Hepatocyte (in vitro differentiated cells): Measurements from ENCODE around the gene FIBCD1. TPM values are rescaled to one million over a fixed set of nuclear protein-coding genes. Genes with fewer than 3 reads are reported as not detected.

Experiments used
- DNase-seq: peaks from one replicate; pipeline ENCODE4 v3.0.0-alpha.2; 2016; ENCODE audit warnings: low spot score
- H2AFZ ChIP-seq: fragments of 200-600 bp; sonication (generic); 2 replicates; pipeline ENCODE4 v1.6.0; 2016; ENCODE audit warnings: antibody characterized with exemption, mild to moderate bottlenecking
- H3K27ac ChIP-seq: fragments of 200-600 bp; sonication (generic); 2 replicates; pipeline ENCODE4 v1.5.1; 2016; ENCODE audit warnings: mild to moderate bottlenecking
- H3K27me3 ChIP-seq: fragments of 200-600 bp; sonication (generic); 2 replicates; pipeline ENCODE4 v1.6.1; 2016
- H3K36me3 ChIP-seq: fragments of 200-600 bp; sonication (generic); replicated peaks from 2 replicates; pipeline ENCODE4 v1.5.1; 2016; ENCODE audit warnings: low read depth; ENCODE audit not compliant: insufficient read depth
- H3K4me1 ChIP-seq: fragments of 200-600 bp; sonication (generic); 2 replicates; pipeline ENCODE4 v1.5.1; 2016; ENCODE audit warnings: mild to moderate bottlenecking, moderate library complexity; ENCODE audit not compliant: insufficient read depth
- H3K4me2 ChIP-seq: fragments of 200-600 bp; sonication (generic); 2 replicates; pipeline ENCODE4 v1.6.0; 2016
- H3K4me3 ChIP-seq: fragments of 200-600 bp; sonication (generic); 2 replicates; pipeline ENCODE4 v1.5.1; 2016; ENCODE audit warnings: mild to moderate bottlenecking
- H3K79me2 ChIP-seq: fragments of 200-600 bp; sonication (generic); 2 replicates; pipeline ENCODE4 v1.6.0; 2017; ENCODE audit warnings: mild to moderate bottlenecking
- H3K9me2 ChIP-seq: fragments of 200-600 bp; sonication (generic); replicated peaks from 2 replicates; pipeline ENCODE4 v1.6.0; 2017; ENCODE audit warnings: mild to moderate bottlenecking; ENCODE audit not compliant: insufficient read depth
- H3K9me3 ChIP-seq: fragments of 200-600 bp; sonication (generic); 2 replicates; pipeline ENCODE4 v1.5.1; 2016; ENCODE audit warnings: low read depth, mild to moderate bottlenecking
- H4K20me1 ChIP-seq: fragments of 200-600 bp; sonication (generic); 2 replicates; pipeline ENCODE4 v1.6.0; 2016; ENCODE audit warnings: mild to moderate bottlenecking; ENCODE audit not compliant: insufficient read depth, poor library complexity, severe bottlenecking
- EZH2 ChIP-seq: fragments of 200-600 bp; sonication (generic); IDR thresholded peaks from 2 replicates; pipeline ENCODE4 v1.6.1; 2016; ENCODE audit warnings: antibody characterized with exemption, mild to moderate bottlenecking, borderline replicate concordance
- EZH2phosphoT487 ChIP-seq: fragments of 200-600 bp; sonication (generic); IDR thresholded peaks from one replicate; pipeline ENCODE4 v1.6.1; 2018; ENCODE audit warnings: antibody characterized with exemption, mild to moderate bottlenecking, low read depth, moderate library complexity; ENCODE audit not compliant: unreplicated experiment, severe bottlenecking
- WGBS: methylation state at CpG from one replicate; pipeline ENCODE4 v1.1.6; 2016; ENCODE audit warnings: low lambda C conversion rate; ENCODE audit errors: missing lambda C conversion rate; 5-methylcytosine and 5-hydroxymethylcytosine counted together
- polyA plus RNA-seq: library from polyadenylated mRNA; unstranded; fragments of >200 nt; fragmentation: Nextera tagmentation; extraction: Ambion mirVana; gene quantifications from 2 replicates; pipeline ENCODE4 v1.2.1, GENCODE V29; 2016
- total RNA-seq: library from RNA; depleted of rRNA; stranded (reverse); fragments of >200 nt; gene quantifications from 2 replicates; pipeline ENCODE4 v1.2.3, GENCODE V29; 2014
- TF ChIP-seq, protein P1 (sequence below): fragments of 200-600 bp; sonication (generic); IDR thresholded peaks from 2 replicates; pipeline ENCODE4 v1.5.1; 2016; ENCODE audit warnings: antibody characterized with exemption, mild to moderate bottlenecking; ENCODE audit not compliant: poor library complexity

The FIBCD1 gene
- total and polyA plus RNA-seq, 2 experiments from 2014 or later = 0.33 TPM; not detected in 1

DNA sequence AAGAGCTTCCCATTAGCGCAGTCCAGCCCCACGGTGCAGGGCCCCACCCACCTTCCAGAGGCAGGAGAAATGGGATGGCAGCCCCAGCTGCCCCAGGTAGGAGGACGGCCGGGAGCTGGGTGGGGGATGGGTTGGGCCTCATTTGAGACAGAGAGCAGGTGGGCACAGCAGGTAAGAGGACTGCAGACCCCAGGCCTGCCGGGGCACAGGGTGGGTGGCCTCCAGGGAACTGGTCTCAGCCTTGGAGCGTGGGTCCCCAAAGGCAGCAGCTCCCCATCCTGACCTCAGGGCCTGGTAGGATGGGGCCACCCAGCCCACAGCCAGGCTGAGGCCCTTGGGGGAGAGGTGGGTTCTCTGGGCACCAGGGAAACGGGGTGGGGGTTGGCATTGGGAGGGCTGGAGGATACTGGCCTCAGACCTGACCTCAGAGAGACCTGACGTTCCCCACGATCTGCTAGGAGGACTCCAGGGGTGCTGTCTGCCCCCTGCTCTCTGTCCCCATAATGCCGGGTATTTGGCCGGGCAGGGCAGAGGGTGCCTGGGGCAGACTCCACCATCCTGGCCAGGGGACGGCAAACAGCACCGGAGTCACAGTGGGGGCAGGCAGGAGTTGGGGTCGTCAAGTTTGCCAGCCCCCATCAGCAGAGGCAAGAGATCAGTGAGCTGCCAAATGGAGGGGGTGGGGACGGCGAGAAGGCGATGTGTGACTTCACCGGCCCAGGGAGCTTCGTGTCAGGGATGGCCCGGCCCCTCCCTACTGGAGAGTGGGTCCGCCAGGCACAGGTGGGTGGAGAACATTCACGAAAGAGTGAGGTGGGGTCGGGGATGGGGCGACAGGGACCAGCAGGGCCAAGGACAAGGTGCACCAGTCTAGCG, 35.6 kb downstream of the FIBCD1 start:
- no peak for DNase-seq
- Histone ChIP-seq H3K9me2 (no peaks in the 10 kb centered on the region), H4K20me1 (no peaks in the 10 kb centered on the region), H3K27me3 (no peaks in the 10 kb centered on the region), H3K4me3 (no peak overlapping the region), H2AFZ (no peak overlapping the region), H3K4me2 (no peak overlapping the region), H3K36me3 (no peaks in the 10 kb centered on the region), H3K9me3 (no peaks in the 10 kb centered on the region), H3K79me2 (no peaks in the 10 kb centered on the region), H3K4me1 (no peaks in the 10 kb centered on the region), H3K27ac (no peak overlapping the region)
- WGBS = 88% methylated on average over 24 of the region's 25 CpGs
- TF ChIP-seq, protein P1, sequence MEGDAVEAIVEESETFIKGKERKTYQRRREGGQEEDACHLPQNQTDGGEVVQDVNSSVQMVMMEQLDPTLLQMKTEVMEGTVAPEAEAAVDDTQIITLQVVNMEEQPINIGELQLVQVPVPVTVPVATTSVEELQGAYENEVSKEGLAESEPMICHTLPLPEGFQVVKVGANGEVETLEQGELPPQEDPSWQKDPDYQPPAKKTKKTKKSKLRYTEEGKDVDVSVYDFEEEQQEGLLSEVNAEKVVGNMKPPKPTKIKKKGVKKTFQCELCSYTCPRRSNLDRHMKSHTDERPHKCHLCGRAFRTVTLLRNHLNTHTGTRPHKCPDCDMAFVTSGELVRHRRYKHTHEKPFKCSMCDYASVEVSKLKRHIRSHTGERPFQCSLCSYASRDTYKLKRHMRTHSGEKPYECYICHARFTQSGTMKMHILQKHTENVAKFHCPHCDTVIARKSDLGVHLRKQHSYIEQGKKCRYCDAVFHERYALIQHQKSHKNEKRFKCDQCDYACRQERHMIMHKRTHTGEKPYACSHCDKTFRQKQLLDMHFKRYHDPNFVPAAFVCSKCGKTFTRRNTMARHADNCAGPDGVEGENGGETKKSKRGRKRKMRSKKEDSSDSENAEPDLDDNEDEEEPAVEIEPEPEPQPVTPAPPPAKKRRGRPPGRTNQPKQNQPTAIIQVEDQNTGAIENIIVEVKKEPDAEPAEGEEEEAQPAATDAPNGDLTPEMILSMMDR = no peak
- TF ChIP-seq EZH2phosphoT487 = no peak
- TF ChIP-seq EZH2 = no peak

DNA sequence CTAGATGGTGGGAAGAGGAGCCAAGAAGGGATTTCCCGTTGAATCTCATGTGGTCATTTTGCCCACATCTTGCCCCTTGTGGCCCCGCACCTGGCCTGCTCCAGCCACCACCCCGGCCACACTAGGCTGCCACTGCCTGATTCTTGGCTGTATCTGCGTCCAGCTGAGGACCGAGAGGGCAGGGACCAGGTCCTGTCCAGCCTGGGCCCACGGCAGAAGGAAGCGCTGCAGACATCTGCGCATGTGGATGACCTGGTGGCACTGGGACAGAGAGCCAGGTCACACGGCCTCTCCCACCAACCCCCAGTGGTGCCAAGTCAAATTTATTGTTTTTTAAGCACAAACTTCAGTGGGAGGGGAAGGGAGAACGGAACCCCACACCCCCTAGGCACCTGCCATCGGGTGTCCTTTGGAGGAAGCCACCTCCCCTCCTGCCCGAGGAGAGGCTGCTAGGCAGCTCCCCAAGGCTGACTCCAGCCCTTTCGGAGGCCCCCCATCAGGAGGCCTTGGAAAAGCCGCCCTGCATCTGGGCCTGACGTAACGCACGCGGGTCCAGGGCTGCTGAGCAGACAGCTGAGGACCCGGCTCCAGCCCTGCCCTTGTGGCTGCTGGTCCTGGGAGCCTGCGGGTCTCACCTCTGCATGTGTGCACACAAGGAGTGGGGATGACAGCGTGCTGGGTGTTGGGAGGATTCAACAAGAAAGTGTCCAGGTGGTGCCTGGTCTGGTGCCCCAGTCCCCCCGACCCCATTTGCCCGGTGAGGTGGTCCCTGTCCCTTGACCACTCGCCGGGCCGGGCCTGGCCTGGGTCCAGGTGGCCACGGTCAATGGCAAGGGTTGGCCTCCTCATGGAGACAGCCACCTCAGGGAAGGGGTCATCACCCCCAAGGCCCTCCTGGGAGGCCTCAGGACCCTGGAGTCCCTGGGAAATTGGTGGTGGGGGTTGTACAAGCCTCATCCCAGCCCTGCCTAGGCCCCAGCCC, 36.6 kb downstream of the FIBCD1 start:
- Histone ChIP-seq H3K9me2 (no peaks in the 10 kb centered on the region), H4K20me1 (no peaks in the 10 kb centered on the region), H3K4me2 (no peak overlapping the region), H3K4me1 (no peaks in the 10 kb centered on the region), H3K36me3 (no peaks in the 10 kb centered on the region), H3K79me2 (no peaks in the 10 kb centered on the region), H3K27ac (no peak overlapping the region), H3K27me3 (no peaks in the 10 kb centered on the region), H2AFZ (no peak overlapping the region), H3K9me3 (no peaks in the 10 kb centered on the region), H3K4me3 (no peak overlapping the region)
- TF ChIP-seq EZH2 (no peak), EZH2phosphoT487 (no peak)
- TF ChIP-seq, protein P1 = no peak
- WGBS = 88% methylated on average over 27 of the region's 27 CpGs
- DNase-seq = no peak

DNA sequence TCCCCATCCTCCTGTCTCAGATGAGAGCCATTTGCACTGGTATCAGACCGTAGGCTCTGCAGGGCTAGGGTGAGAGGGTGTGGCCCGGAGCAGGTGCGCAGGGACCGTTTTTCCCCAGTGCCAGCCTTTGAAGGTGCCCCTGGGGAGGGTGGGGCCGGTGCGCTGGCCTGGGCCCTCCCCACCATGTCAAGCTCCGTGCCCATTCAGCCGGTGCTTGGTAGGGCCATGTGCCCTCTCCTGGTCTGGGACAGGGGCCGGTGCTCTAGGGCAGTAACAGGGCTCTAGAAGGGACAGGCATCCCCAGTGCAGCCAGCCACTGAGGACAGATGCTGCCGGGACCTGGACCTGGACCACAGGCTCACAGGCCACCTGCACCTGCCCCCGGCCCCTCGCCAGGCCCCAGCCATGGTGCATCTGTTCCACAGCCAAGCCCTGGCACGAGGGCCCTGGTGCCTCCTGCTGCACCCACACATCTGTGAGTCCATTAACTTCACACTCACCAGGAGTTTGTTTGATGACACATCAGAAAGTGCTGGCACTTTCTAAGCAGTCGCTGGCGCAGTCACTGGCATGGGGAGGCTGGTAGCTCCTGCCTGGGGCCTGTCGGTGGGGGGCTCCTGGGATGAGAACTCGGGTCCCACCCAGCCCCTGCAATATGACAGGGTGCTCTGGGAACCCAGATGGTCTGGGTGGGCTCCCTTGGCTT, 37.4 kb downstream of the FIBCD1 start:
- H3K79me2 ChIP-seq = no peaks in the 10 kb centered on the region
- 91% methylated on average over 17 of the region's 17 CpGs for WGBS
- no peaks in the 10 kb centered on the region for H3K27me3 ChIP-seq
- no peak overlapping the region for H3K27ac ChIP-seq
- no peaks in the 10 kb centered on the region for H3K9me2 ChIP-seq
- no peaks in the 10 kb centered on the region for H3K9me3 ChIP-seq
- H4K20me1 ChIP-seq = no peaks in the 10 kb centered on the region
- H3K36me3 ChIP-seq = no peaks in the 10 kb centered on the region
- H3K4me1 ChIP-seq = no peaks in the 10 kb centered on the region
- no peak overlapping the region for H2AFZ ChIP-seq
- H3K4me3 ChIP-seq = no peak overlapping the region
- no peak for DNase-seq
- TF ChIP-seq, protein P1 = no peak
- no peak for TF ChIP-seq EZH2
- no peak for TF ChIP-seq EZH2phosphoT487
- no peak overlapping the region for H3K4me2 ChIP-seq
